ENCODE data around the gene BIN1.

BIN1 gene

GRCh38 chr2:127048618-127048935 is 58.4 kb downstream of the BIN1 start:
- peaks cover 2% of the 10 kb centered on the region for H3K9me3 Mint-ChIP-seq
- peak overlapping the region; percentile 63 for H3K27ac Mint-ChIP-seq
- no peak for ATAC-seq
- H3K4me3 Mint-ChIP-seq = no peak overlapping the region
- H3K36me3 Mint-ChIP-seq = peaks cover 49% of the 10 kb centered on the region
- H3K4me1 Mint-ChIP-seq = peaks cover 24% of the 10 kb centered on the region
- DNase-seq (ENCODE audit: low spot score in 2 of 2) = no peak

GRCh38 chr2:127047716-127048617 is 59.0 kb downstream of the BIN1 start:
- Mint-ChIP-seq H3K4me3 (no peak overlapping the region), H3K9me3 (peaks cover 2% of the 10 kb centered on the region), H3K27ac (peak overlapping the region; percentile 63), H3K36me3 (peaks cover 49% of the 10 kb centered on the region), H3K4me1 (peaks cover 21% of the 10 kb centered on the region)
- DNase-seq (ENCODE audit: low spot score in 2 of 2) = no peak
- ATAC-seq = no peak

- no peak overlapping the region for H3K4me3 Mint-ChIP-seq
- peaks cover 49% of the 10 kb centered on the region for H3K36me3 Mint-ChIP-seq
- peaks cover 17% of the 10 kb centered on the region for H3K4me1 Mint-ChIP-seq
- DNase-seq (ENCODE audit: low spot score in 2 of 2) (no peak), ATAC-seq (no peak)
- peaks cover 2% of the 10 kb centered on the region for H3K9me3 Mint-ChIP-seq
- peak overlapping the region; percentile 86 for H3K27ac Mint-ChIP-seq
Measured at GRCh38 chr2:127047054-127047453, 59.9 kb downstream of the BIN1 start.

GRCh38 chr2:127046579-127046978 is 60.4 kb downstream of the BIN1 start:
- no peak overlapping the region for H3K4me3 Mint-ChIP-seq

GRCh38 chr2:127045792-127046501 is 61.0 kb downstream of the BIN1 start:
- Mint-ChIP-seq H3K4me3 (no peak overlapping the region), H3K4me1 (peaks cover 17% of the 10 kb centered on the region), H3K9me3 (peaks cover 2% of the 10 kb centered on the region), H3K36me3 (peaks cover 49% of the 10 kb centered on the region), H3K27ac (peak overlapping the region; percentile 86)
- no peak for ATAC-seq
- DNase-seq (ENCODE audit: low spot score in 2 of 2) = no peak

More at GRCh38 chr2:127046579-127046978, 60.4 kb downstream of the BIN1 start:
- Mint-ChIP-seq H3K9me3 (peaks cover 2% of the 10 kb centered on the region), H3K27ac (peak overlapping the region; percentile 86), H3K4me1 (peaks cover 17% of the 10 kb centered on the region), H3K36me3 (peaks cover 49% of the 10 kb centered on the region)
- no peak for ATAC-seq
- DNase-seq (ENCODE audit: low spot score in 2 of 2) = no peak

- Mint-ChIP-seq H3K36me3 (peaks cover 42% of the 10 kb centered on the region), H3K4me1 (peaks cover 15% of the 10 kb centered on the region), H3K9me3 (peaks cover 2% of the 10 kb centered on the region), H3K4me3 (no peak overlapping the region), H3K27ac (no peak overlapping the region)
- DNase-seq (ENCODE audit: low spot score in 2 of 2) = no peak
- ATAC-seq = no peak
Measured at GRCh38 chr2:127044977-127045661, 61.8 kb downstream of the BIN1 start.

- ATAC-seq (no peak), DNase-seq (ENCODE audit: low spot score in 2 of 2) (no peak)
- Mint-ChIP-seq H3K4me1 (peaks cover 20% of the 10 kb centered on the region), H3K4me3 (no peak overlapping the region), H3K36me3 (peaks cover 34% of the 10 kb centered on the region), H3K27ac (no peak overlapping the region), H3K9me3 (peaks cover 2% of the 10 kb centered on the region)
Measured at GRCh38 chr2:127044165-127044718, 62.7 kb downstream of the BIN1 start.

- Mint-ChIP-seq H3K4me1 (peaks cover 27% of the 10 kb centered on the region), H3K9me3 (peaks cover 2% of the 10 kb centered on the region), H3K36me3 (peaks cover 27% of the 10 kb centered on the region), H3K27ac (no peak overlapping the region), H3K4me3 (no peak overlapping the region)
- ATAC-seq (no peak), DNase-seq (ENCODE audit: low spot score in 2 of 2) (no peak)
Measured at GRCh38 chr2:127043367-127044164, 63.4 kb downstream of the BIN1 start.

- ATAC-seq (no peak), DNase-seq (ENCODE audit: low spot score in 2 of 2) (no peak)
- no peak overlapping the region for H3K27ac Mint-ChIP-seq
- H3K9me3 Mint-ChIP-seq = no peaks in the 10 kb centered on the region
- peaks cover 13% of the 10 kb centered on the region for H3K36me3 Mint-ChIP-seq
- H3K4me3 Mint-ChIP-seq = no peak overlapping the region
- H3K4me1 Mint-ChIP-seq = peaks cover 25% of the 10 kb centered on the region
Measured at GRCh38 chr2:127041259-127041970, 65.5 kb downstream of the BIN1 start.

- ATAC-seq (no peak), DNase-seq (ENCODE audit: low spot score in 2 of 2) (no peak)
- Mint-ChIP-seq H3K36me3 (peaks cover under 1% of the 10 kb centered on the region), H3K9me3 (no peaks in the 10 kb centered on the region), H3K4me1 (peaks cover 21% of the 10 kb centered on the region), H3K4me3 (no peak overlapping the region), H3K27ac (no peak overlapping the region)
Measured at GRCh38 chr2:127040169-127040568, 66.8 kb downstream of the BIN1 start.

- Mint-ChIP-seq H3K4me3 (no peak overlapping the region), H3K9me3 (no peaks in the 10 kb centered on the region), H3K27ac (no peak overlapping the region), H3K36me3 (no peaks in the 10 kb centered on the region), H3K4me1 (peaks cover 21% of the 10 kb centered on the region)
- DNase-seq (ENCODE audit: low spot score in 2 of 2) = peak in 1 of 2 donors; percentile 65
- peak; percentile 91 for ATAC-seq
Measured at GRCh38 chr2:127039387-127040031, 67.4 kb downstream of the BIN1 start.

- DNase-seq (ENCODE audit: low spot score in 2 of 2) = no peak
- ATAC-seq = no peak
- Mint-ChIP-seq H3K4me1 (peaks cover 24% of the 10 kb centered on the region), H3K4me3 (no peak overlapping the region), H3K27ac (no peak overlapping the region), H3K9me3 (no peaks in the 10 kb centered on the region), H3K36me3 (no peaks in the 10 kb centered on the region)
Measured at GRCh38 chr2:127037476-127037875, 69.5 kb downstream of the BIN1 start.

GRCh38 chr2:127034883-127035611 is 71.9 kb downstream of the BIN1 start:
- DNase-seq (ENCODE audit: low spot score in 2 of 2) = no peak
- H3K4me1 Mint-ChIP-seq = peaks cover 22% of the 10 kb centered on the region
- no peaks in the 10 kb centered on the region for H3K9me3 Mint-ChIP-seq
- H3K4me3 Mint-ChIP-seq = no peak overlapping the region
- no peaks in the 10 kb centered on the region for H3K36me3 Mint-ChIP-seq
- ATAC-seq = no peak
- H3K27ac Mint-ChIP-seq = no peak overlapping the region

Measured in stimulated activated effector memory CD8-positive, alpha-beta T cell treated with anti-CD3 and anti-CD28 coated beads, Interleukin-12 subunit alpha, Interleukin-12 subunit beta, amount 100 ng/mL, for 72 hours (primary cell).